Ovary (tissue), 3 donors: Measurements from ENCODE around the gene DPF3.

Source experiments
- CTCF ChIP-seq, 3 donors: fragments of 450-650 bp in 2 of 3; fragments of 200-600 bp in 1 of 3; IDR thresholded peaks; one replicate each; pipeline versions ENCODE4 v1.5.1 to v1.8.0; 2016 to 2022; ENCODE audit warnings: antibody characterized with exemption in 3 of 3, mild to moderate bottlenecking in 1 of 3
- POLR2A ChIP-seq: fragments of 450-650 bp; IDR thresholded peaks from one replicate; pipeline ENCODE4 v1.6.1; 2017; ENCODE audit warnings: antibody characterized with exemption, mild to moderate bottlenecking, moderate library complexity
- donor health status: DM: no; HTN: no; CAD: no.

GRCh38 chr14:72688990-72689671 lies 204.8 kb downstream of the DPF3 start:
- TF ChIP-seq CTCF (IDR thresholded peaks at IDR 0.05) (no peak), POLR2A (no peak)
